Mesodermal cell (in vitro differentiated cells): ENCODE measurements around the gene SERBP1.

Experiments
- H3K27ac ChIP-seq: 2 replicates; pipeline ENCODE4 v1.7.0; 2013; ENCODE audit warnings: mild to moderate bottlenecking, low read depth, low read length, moderate library complexity; ENCODE audit not compliant: severe bottlenecking
- H3K36me3 ChIP-seq: 2 replicates; pipeline ENCODE4 v1.7.1; 2013; ENCODE audit warnings: mild to moderate bottlenecking, low read length, moderate library complexity; ENCODE audit not compliant: control insufficient read depth, insufficient read depth
- H3K4me1 ChIP-seq: one replicate; pipeline ENCODE4 v1.7.1; 2013; ENCODE audit warnings: mild to moderate bottlenecking, low read length; ENCODE audit not compliant: insufficient read depth, control insufficient read depth, poor library complexity, severe bottlenecking
- H3K4me3 ChIP-seq: 2 replicates; pipeline ENCODE4 v1.7.0; 2013; ENCODE audit warnings: low read length, control low read depth, mild to moderate bottlenecking; ENCODE audit not compliant: insufficient read depth, poor library complexity, severe bottlenecking; ENCODE audit errors: extremely low read depth
- H3K9me3 ChIP-seq: 2 replicates; pipeline ENCODE4 v1.7.1; 2013; ENCODE audit warnings: mild to moderate bottlenecking, low read length, moderate library complexity; ENCODE audit not compliant: control insufficient read depth
- WGBS, 2 experiments: methylation state at CpG; one replicate each; pipeline ENCODE4 v1.1.5; 2013; ENCODE audit warnings: missing lambda C conversion rate in 2 of 2; ENCODE audit not compliant: insufficient coverage in 2 of 2; 5-methylcytosine and 5-hydroxymethylcytosine counted together

Gene SERBP1

DNA sequence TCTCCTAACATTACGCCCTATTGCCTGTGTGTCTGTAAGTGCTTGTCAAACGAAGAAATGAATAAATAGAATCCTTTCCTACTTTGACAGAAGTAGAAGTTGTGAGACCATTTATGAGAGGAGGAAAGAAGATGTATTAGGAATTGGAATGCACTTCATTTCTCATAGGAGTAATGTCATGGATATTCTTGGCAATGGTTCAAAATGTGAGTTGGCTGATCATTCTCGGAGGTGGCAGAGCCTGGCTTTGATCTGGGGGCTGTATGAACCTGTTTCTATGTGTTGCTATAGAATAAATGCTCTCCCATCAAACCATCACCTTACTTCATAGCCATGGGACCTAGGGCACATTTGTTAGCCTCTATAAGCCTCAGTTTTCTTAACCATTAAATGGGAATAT lies 10.1 kb upstream of the SERBP1 start:
- Histone ChIP-seq H3K4me3 (no peak overlapping the region), H3K36me3 (no peaks in the 10 kb centered on the region), H3K27ac (no peak overlapping the region), H3K4me1 (peaks cover 8% of the 10 kb centered on the region), H3K9me3 (no peaks in the 10 kb centered on the region)
- 100% methylated on average over 2 of the region's 3 CpGs; no CpG with 5 or more reads in 1 of the 2 experiments for WGBS, 2 experiments

DNA sequence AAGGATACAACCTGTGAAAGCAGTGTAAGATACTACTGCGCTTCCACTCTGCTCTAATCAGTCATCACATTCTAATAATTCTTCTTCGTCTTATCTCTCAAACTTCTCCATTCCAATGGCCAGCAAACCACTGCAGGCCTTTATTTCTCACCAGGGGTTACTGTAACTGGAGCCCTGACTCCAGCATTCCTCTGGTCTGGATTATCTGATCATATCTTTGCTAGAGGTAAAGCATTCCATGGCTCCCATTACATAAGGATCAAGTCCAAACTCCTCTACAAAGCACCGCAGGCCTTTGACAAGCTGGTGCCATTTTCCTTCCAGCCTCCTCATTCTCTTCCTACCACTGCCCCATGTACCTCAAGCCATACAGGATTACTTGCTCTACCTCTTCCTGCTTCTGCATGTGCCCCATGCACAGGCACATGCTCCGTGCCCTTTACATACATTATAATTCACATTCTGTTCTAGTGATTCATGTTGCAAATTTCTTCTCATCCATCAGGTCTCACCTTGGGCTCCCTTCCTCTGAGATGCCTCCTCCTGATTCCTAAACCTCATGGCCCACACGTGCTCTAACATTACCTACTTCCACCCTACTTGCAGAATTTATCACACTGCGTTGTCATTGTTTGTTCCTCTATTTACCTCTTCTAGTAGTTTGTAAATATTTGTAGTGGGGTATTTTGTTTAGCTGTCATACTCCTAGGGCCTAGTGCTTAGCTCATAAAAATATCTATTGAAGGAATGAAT lies 9.3 kb upstream of the SERBP1 start:
- H3K4me3 ChIP-seq, result no peak overlapping the region
- H3K36me3 ChIP-seq, result no peaks in the 10 kb centered on the region
- H3K27ac ChIP-seq, result no peak overlapping the region
- H3K9me3 ChIP-seq, result no peaks in the 10 kb centered on the region
- 91 to 93% methylated on average over 4 of the region's 6 CpGs for WGBS, 2 experiments
- H3K4me1 ChIP-seq, result peaks cover 8% of the 10 kb centered on the region

DNA sequence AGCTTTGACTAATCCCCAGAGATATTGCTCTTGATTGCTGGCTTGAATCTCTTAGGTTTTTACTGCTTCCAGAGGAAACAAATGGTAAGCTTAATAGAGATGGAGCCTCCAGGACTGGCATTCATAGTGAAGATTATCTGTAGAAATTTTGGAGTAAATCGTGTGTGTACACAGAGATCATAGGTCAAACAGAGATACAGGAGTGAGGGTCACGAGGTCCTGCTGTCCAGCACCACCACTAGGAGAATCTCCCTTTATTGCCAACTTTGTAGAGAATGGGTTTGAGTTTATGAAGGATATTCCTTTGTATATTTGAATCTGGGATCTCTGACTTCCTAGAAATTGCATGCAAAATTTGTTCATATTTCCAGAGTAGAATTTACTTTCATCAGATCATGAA lies 7.8 kb upstream of the SERBP1 start:
- peaks cover 8% of the 10 kb centered on the region for H3K4me1 ChIP-seq
- WGBS, 2 experiments, result 100% methylated on average over 1 of the region's 2 CpGs; no CpG with 5 or more reads in 1 of the 2 experiments
- no peaks in the 10 kb centered on the region for H3K9me3 ChIP-seq
- no peaks in the 10 kb centered on the region for H3K36me3 ChIP-seq
- no peak overlapping the region for H3K4me3 ChIP-seq
- H3K27ac ChIP-seq, result no peak overlapping the region

DNA sequence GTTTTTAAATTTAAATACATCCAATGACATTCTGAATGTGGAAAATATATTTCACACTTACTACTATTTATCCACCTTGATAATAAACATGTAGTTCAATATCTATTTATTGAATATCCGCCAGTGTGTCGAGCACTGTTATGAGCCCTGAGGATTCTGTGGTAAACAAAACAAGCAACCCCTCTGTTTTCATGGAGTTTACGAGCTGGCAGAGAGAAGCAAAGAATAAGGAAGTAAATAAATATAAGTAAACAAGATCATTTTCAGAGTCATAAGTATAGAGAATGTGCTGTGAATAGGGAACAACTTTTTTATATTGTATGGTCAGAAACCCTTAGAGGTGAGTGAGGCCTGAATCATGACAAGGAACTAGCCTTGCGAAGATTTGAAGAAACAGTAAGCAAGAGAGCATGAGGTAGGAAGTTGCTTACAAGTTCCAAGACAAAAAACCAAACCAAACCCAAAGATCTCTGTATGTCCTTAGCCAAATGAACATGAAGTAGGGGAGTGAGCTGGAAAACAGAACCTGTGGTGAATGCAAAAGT lies 6.4 kb upstream of the SERBP1 start:
- H3K4me1 ChIP-seq, result peaks cover 8% of the 10 kb centered on the region
- H3K27ac ChIP-seq, result no peak overlapping the region
- no peak overlapping the region for H3K4me3 ChIP-seq
- no CpG with 5 or more reads among the region's 4 CpGs for WGBS, 2 experiments
- no peaks in the 10 kb centered on the region for H3K9me3 ChIP-seq
- H3K36me3 ChIP-seq, result no peaks in the 10 kb centered on the region

DNA sequence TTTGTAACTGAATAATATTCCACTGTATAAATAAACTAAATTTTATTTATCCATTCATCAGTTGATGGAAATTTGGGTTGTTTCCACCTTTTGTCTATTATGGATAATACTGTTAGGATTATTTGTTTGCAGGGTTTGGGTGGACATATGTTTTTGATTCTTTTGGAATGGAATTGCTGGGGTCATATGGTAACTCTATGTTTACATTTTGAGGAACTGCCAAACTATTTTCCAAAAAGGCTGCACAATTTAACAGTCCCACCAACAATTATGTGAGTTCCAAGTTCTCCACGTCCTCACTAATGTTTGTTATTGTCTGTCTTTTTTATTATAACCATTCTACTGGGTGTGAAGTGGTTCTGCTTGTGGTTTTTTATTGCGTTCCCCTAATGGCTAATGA lies 4.3 kb upstream of the SERBP1 start:
- no peak overlapping the region for H3K4me3 ChIP-seq

DNA sequence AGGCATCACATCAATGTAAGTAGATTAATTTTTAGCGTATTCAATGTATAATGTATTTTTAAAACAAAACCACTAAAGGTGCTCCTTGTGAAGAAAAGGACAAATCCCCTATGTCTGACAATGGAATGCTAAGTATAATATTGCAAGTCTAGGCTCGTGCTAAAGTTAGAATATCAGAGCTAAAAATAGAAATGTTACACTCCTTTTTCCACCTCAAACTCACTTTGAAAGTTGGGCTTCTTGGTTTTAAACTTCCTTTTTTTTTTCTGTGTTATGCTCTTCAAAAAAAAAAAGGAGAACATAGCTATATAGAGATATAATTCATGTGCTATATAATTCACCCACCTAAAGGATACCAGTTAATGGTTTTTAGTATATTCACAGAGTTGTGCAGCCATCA lies 3.6 kb upstream of the SERBP1 start:
- Histone ChIP-seq H3K4me1 (peaks cover 6% of the 10 kb centered on the region), H3K9me3 (no peaks in the 10 kb centered on the region), H3K27ac (no peak overlapping the region), H3K4me3 (no peak overlapping the region), H3K36me3 (peaks cover 5% of the 10 kb centered on the region)
- WGBS, 2 experiments, result no CpG with 5 or more reads among the region's 2 CpGs

More for the DNA sequence above, 4.3 kb upstream of the SERBP1 start:
- no peaks in the 10 kb centered on the region for H3K36me3 ChIP-seq
- peaks cover 10% of the 10 kb centered on the region for H3K4me1 ChIP-seq
- no peak overlapping the region for H3K27ac ChIP-seq
- no CpG with 5 or more reads among the region's 2 CpGs for WGBS, 2 experiments
- no peaks in the 10 kb centered on the region for H3K9me3 ChIP-seq

DNA sequence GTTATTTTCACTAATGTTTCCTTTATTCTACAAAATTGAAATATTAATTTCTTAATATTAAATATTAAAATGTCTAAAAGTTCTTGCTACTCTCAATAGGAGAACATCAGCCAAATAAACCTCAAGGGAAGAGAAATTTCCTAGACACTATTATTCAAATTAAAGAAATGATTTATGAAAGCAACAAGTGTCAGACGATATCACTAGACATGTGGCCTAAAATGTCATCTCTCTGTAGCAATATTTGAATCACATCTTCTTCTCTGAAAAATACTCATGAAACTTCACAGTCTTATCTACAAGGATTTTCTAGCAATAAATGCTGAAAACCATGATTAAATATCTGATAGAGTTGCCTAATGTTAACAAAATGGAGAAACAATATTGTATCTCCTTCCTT lies 2.5 kb upstream of the SERBP1 start:
- no CpG with 5 or more reads among the region's 1 CpG for WGBS, 2 experiments
- H3K9me3 ChIP-seq, result no peaks in the 10 kb centered on the region
- no peak overlapping the region for H3K27ac ChIP-seq
- H3K36me3 ChIP-seq, result peaks cover 14% of the 10 kb centered on the region
- H3K4me3 ChIP-seq, result no peak overlapping the region
- H3K4me1 ChIP-seq, result peaks cover 5% of the 10 kb centered on the region

DNA sequence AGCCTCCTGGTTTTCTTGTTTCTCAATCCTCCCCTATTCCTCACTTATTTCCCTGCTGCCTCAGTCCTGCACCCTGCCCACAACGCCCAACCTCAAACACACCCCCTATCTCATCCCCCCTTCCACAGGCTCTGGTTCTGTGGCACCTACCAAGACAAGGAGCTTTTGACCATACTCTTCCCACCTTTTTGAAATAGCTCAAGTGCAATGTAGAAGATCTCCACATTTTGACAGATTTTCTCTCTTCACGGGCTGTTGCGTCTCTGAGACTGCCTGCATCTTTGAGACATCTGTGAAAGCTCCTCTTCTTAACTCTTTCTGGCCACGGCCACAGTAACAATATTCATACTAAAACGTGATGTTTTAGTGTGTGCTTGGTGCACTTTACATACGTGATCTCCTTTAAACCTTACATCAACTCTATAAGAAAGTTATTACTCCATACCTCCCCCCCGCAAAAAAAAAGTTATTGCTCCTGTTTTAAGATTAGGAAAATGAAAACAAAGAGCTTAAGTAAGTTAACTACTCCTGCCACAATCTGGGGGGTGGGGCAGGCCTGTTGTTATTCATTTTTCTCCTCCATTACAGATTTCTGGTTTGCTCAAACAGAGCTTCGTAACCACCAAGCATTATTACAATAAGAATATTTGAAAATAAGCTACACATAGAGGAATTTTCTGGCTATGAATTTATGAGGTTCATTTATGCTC lies 1.8 kb upstream of the SERBP1 start:
- 29 to 43% methylated on average over 2 to 3 of the region's 8 CpGs for WGBS, 2 experiments

DNA sequence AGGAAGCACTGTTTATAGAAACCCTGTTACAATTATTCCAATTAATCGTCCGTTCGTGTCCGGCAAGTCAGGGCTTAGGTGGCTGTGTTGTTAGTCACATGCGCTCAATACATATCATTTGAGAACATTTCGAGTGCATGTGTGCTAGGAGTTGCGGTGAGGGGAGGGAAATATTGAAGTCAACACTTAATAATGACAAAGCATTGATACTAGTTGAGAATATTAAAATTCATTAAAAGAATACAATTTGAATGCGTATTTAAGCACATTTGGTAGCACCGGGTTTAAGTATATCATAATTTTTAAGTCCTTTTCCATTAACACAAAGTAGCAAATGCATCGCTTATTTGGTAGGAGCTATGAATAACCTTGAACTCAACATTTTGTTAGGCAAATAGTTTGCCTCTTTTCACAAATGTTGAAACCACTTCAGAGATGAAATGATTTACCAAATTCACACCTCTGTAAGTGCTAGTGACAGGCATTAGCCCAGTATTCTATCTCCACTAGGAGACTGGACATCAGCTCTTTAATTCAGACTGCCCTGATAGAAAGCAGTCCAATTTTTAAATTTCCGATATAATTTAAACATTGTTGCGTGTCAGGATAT lies 1.1 kb upstream of the SERBP1 start:
- Histone ChIP-seq H3K9me3 (no peaks in the 10 kb centered on the region), H3K36me3 (peaks cover 18% of the 10 kb centered on the region), H3K4me1 (peaks cover 5% of the 10 kb centered on the region), H3K27ac (peak overlapping the region; percentile 62), H3K4me3 (peak overlapping the region; percentile 92)
- 31 to 96% methylated on average over 3 to 6 of the region's 12 CpGs for WGBS, 2 experiments

More for the DNA sequence above, 1.8 kb upstream of the SERBP1 start:
- Histone ChIP-seq H3K36me3 (peaks cover 14% of the 10 kb centered on the region), H3K27ac (no peak overlapping the region), H3K9me3 (no peaks in the 10 kb centered on the region), H3K4me1 (peaks cover 5% of the 10 kb centered on the region), H3K4me3 (no peak overlapping the region)

DNA sequence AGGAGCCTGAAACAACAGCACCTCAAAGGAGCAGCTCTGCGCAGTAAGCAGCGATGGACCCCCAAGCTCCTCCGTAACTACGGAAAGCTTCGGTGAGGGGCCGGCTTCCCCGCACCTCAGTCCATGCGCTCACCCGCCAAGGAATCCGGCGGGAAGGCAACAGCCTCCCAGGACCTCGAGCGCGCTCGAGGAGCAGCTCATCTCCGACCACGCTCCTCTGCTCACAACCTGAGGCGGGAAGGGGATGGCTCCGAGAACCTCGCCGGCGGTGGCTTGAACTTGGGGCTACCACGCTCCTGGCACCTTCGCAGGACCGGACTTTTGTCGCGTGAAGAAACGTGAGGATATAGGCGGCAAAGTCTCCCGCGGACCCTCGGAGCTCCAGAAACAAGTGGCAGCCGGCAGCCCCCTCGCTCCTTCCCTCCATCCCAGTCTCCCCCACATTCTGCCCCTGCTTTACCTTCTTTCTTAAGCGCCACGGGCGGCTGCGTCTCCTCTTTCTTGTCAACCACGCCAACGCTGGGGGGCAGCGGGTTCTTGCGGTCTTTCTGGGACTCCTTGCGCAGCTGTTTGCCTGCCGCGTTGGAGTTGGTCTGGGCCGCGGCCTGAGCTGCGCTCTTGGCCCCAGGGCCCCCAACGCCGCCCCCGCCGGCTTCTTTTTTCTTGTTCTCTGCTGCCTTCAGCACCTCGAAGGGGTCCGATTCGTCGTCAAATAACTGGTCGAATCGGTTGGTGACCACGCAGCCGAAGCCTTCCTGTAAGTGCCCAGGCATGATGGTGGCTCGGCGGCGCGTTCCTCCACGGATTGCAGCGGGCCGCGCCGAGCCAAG lies 459 bp downstream of the SERBP1 start:
- WGBS, 2 experiments, result 0 to 1% methylated on average over 55 to 64 of the region's 69 CpGs
- peak overlapping the region; percentile 51 for H3K27ac ChIP-seq

More for the DNA sequence above, 459 bp downstream of the SERBP1 start:
- Histone ChIP-seq H3K4me1 (peaks cover 5% of the 10 kb centered on the region), H3K4me3 (peak overlapping the region; percentile 92), H3K9me3 (no peaks in the 10 kb centered on the region), H3K36me3 (peaks cover 32% of the 10 kb centered on the region)
